HepG2 (cell line): ENCODE data around the gene DDX59. TPM values are rescaled to one million over a fixed set of nuclear protein-coding genes. Genes with fewer than 3 reads are reported as not detected.

ENCODE experiments used
- ATAC-seq: fragments of 200-7000 bp; cut with Tn5 transposase; 3 replicates; pipeline ENCODE4 v1.9.1; 2020; ENCODE audit warnings: mild to moderate bottlenecking, moderate library complexity
- BruUV-seq: library from RNA; stranded (reverse); fragments of 400-500 nt; replicated peaks from 2 replicates; lab custom pipeline; 2021; lab: Mats Ljungman, UMichigan
- CTCF ChIA-PET: fragments of 300-600 bp; formaldehyde crosslinking; extraction: SDS; loops from one replicate; lab custom pipeline; 2021; ENCODE audit warnings: low total read pairs, inconsistent platforms, low intra/inter-chr PET ratio; lab: Yijun Ruan, JAX
- POLR2A ChIA-PET: fragments of 350-600 bp; sonication (Branson Sonifier 250); formaldehyde crosslinking; loops from one replicate; lab custom pipeline; 2020; ENCODE audit warnings: antibody characterized with exemption, inconsistent platforms; lab: Yijun Ruan, JAX
- DNase-seq: peaks from one replicate; pipeline ENCODE4 v3.0.0-alpha.2; 2015; ENCODE audit warnings: low spot score
- FAIRE-seq: peaks from 3 replicates; lab custom pipeline; 2011; peaks lifted over from hg19 to GRCh38; lab: Jason Lieb, UNC
- H2AFZ ChIP-seq: one replicate; pipeline ENCODE4 v1.6.1; 2011; ENCODE audit warnings: low read length, inconsistent platforms
- H3K27ac ChIP-seq: fragments of 300-600 bp; 3 replicates; pipeline ENCODE4 v1.8.0; 2011; ENCODE audit warnings: mixed run types, mild to moderate bottlenecking, mixed read lengths, low read length, inconsistent platforms; ENCODE audit not compliant: insufficient read depth; ENCODE audit errors: extremely low read length
- H3K27me3 ChIP-seq, 2 experiments: fragments of 200-600 bp in 1 of 2; 2 replicates in 1 of 2; 3 replicates in 1 of 2; pipeline versions ENCODE4 v1.6.0 to v1.8.0; 2011; ENCODE audit warnings: low read length in 2 of 2, mild to moderate bottlenecking in 2 of 2, moderate library complexity in 2 of 2, inconsistent platforms in 1 of 2; ENCODE audit not compliant: insufficient read depth in 2 of 2, control insufficient read depth in 1 of 2
- H3K36me3 ChIP-seq, 2 experiments: fragments of 200-600 bp in 1 of 2; replicated peaks in 1 of 2; 2 replicates in 1 of 2; 3 replicates in 1 of 2; pipeline versions ENCODE4 v1.5.1 to v1.8.0; 2011; ENCODE audit warnings: low read length in 2 of 2, inconsistent platforms in 1 of 2; ENCODE audit not compliant: insufficient read depth in 2 of 2, control insufficient read depth in 1 of 2
- H3K4me1 ChIP-seq: 2 replicates; pipeline ENCODE4 v1.5.1; 2012; ENCODE audit warnings: low read length, inconsistent platforms; ENCODE audit not compliant: insufficient read depth
- H3K4me2 ChIP-seq: 2 replicates; pipeline ENCODE4 v1.6.0; 2011; ENCODE audit warnings: low read depth, low read length, inconsistent platforms
- H3K4me3 ChIP-seq, 3 experiments: fragments of 200-600 bp in 1 of 3; sonication (generic), shearing (Covaris generic) in 1 of 3; replicated peaks in 1 of 3; 2 replicates each; pipeline ENCODE4 v1.5.1; 2011 to 2016; ENCODE audit warnings: low read length in 3 of 3, inconsistent platforms in 2 of 3, low read depth in 2 of 3, mild to moderate bottlenecking in 2 of 3, control low read depth in 1 of 3, mixed read lengths in 1 of 3; ENCODE audit not compliant: insufficient read depth in 1 of 3
- H3K79me2 ChIP-seq: one replicate; pipeline ENCODE4 v1.6.1; 2011; ENCODE audit warnings: low read length, inconsistent platforms; ENCODE audit not compliant: insufficient read depth
- H3K9ac ChIP-seq: 2 replicates; pipeline ENCODE4 v1.6.0; 2011; ENCODE audit warnings: mild to moderate bottlenecking, low read depth, low read length, inconsistent platforms; ENCODE audit not compliant: insufficient read depth
- H3K9me3 ChIP-seq: 2 replicates; pipeline ENCODE4 v1.5.1; 2012; ENCODE audit warnings: mild to moderate bottlenecking, low read length
- H4K20me1 ChIP-seq: 2 replicates; pipeline ENCODE4 v1.6.0; 2011; ENCODE audit warnings: inconsistent platforms, mild to moderate bottlenecking, low read length, moderate library complexity; ENCODE audit not compliant: insufficient read depth
- HMG20B ChIP-seq: conservative IDR thresholded peaks from 2 replicates; pipeline ENCODE4 v1.6.1; 2016; ENCODE audit warnings: missing genetic modification reagents, missing compliant biosample characterization
- MEF2D ChIP-seq: sonication (generic); formaldehyde crosslinking; IDR thresholded peaks from 2 replicates; pipeline ENCODE4 v1.5.1; 2020; ENCODE audit warnings: mild to moderate bottlenecking, missing genetic modification reagents
- MXD3 ChIP-seq: IDR thresholded peaks from 2 replicates; pipeline ENCODE4 v1.6.1; 2016; ENCODE audit warnings: mild to moderate bottlenecking, missing biosample characterization, missing genetic modification reagents
- PREB ChIP-seq: sonication (generic); formaldehyde crosslinking; IDR thresholded peaks from 2 replicates; pipeline ENCODE4 v1.4.0; 2020; ENCODE audit warnings: missing genetic modification reagents
- SOX6 ChIP-seq, 2 experiments: fragments of 450-650 bp in 1 of 2; sonication (generic) in 1 of 2; formaldehyde crosslinking in 1 of 2; IDR thresholded peaks; 2 replicates each; pipeline versions ENCODE4 v1.4.0 to v1.6.1; 2017 to 2020; ENCODE audit warnings: antibody characterized with exemption in 1 of 2, mild to moderate bottlenecking in 1 of 2, missing genetic modification reagents in 1 of 2
- TAF15 ChIP-seq: fragments of 200-400 bp; formaldehyde crosslinking; IDR thresholded peaks from one replicate; pipeline ENCODE4 v1.6.1; 2018; ENCODE audit warnings: mild to moderate bottlenecking, low read depth, low read length; ENCODE audit not compliant: poor library complexity, severe bottlenecking
- ZMYM3 ChIP-seq: sonication (generic); formaldehyde crosslinking; IDR thresholded peaks from 2 replicates; pipeline ENCODE4 v1.5.1; 2020; ENCODE audit warnings: mild to moderate bottlenecking, missing genetic modification reagents
- ZNF24 ChIP-seq: fragments of 450-650 bp; IDR thresholded peaks from 2 replicates; pipeline ENCODE4 v1.6.1; 2017; ENCODE audit warnings: antibody characterized with exemption, mild to moderate bottlenecking
- ZNF761 ChIP-seq: sonication (generic); formaldehyde crosslinking; conservative IDR thresholded peaks from 2 replicates; pipeline ENCODE4 v1.4.0; 2020; ENCODE audit warnings: mild to moderate bottlenecking, missing genetic modification reagents
- ZNF770 ChIP-seq: sonication (generic); formaldehyde crosslinking; IDR thresholded peaks from 2 replicates; pipeline ENCODE4 v1.5.0; 2020; ENCODE audit warnings: mild to moderate bottlenecking, missing genetic modification reagents
- WGBS: methylation state at CpG from one replicate; pipeline ENCODE4 v1.1.6; 2017; ENCODE audit warnings: low lambda C conversion rate; 5-methylcytosine and 5-hydroxymethylcytosine counted together
- in situ Hi-C: cut with HindIII; loops from 2 replicates; pipeline ENCODE4 v1.10.0; 2017; ENCODE audit warnings: low pct_unique_long_range_greater_than_20kb; ENCODE audit not compliant: extremely low pct_ligation_motif_present
- intact Hi-C: fragments of 100-400 bp; cut with micrococcal nuclease; formaldehyde crosslinking; loops from one replicate; pipeline ENCODE4 v1.10.0; 2022; ENCODE audit not compliant: unreplicated experiment
- polyA plus RNA-seq, 8 experiments: library from polyadenylated mRNA; depleted of rRNA in 3 of 8; stranded (reverse) in 7 of 8; unstranded in 1 of 8; fragments of >200 nt; fragmentation: Illumina TruSeq in 4 of 8; extraction: Trizol in 4 of 8; gene quantifications; 2 replicates each; pipeline versions ENCODE4 v1.2.1 to v1.2.3, GENCODE V29; 2011 to 2016; ENCODE audit warnings: low read depth in 4 of 8, missing spikeins in 1 of 8, mixed read lengths in 1 of 8; ENCODE audit not compliant: insufficient read depth in 1 of 8
- total RNA-seq, 5 experiments: library from RNA; depleted of rRNA; stranded (reverse); fragments of >200 nt; fragmentation: Illumina TruSeq; extraction: Trizol; gene quantifications; 2 replicates each; pipeline ENCODE4 v1.2.3, GENCODE V29; 2016; ENCODE audit warnings: low read depth in 1 of 5
- TF ChIP-seq, protein P1 (sequence below): sonication (generic); formaldehyde crosslinking; IDR thresholded peaks from 2 replicates; pipeline ENCODE4 v1.5.0; 2020; ENCODE audit warnings: missing genetic modification reagents
- TF ChIP-seq, protein P2 (sequence below): sonication (generic); formaldehyde crosslinking; conservative IDR thresholded peaks from 2 replicates; pipeline ENCODE4 v1.8.0; 2022; ENCODE audit warnings: mild to moderate bottlenecking, moderate library complexity, missing genetic modification reagents
- TF ChIP-seq, protein P3 (sequence below): sonication (generic); formaldehyde crosslinking; IDR thresholded peaks from 2 replicates; pipeline ENCODE4 v1.8.0; 2022; ENCODE audit warnings: missing genetic modification reagents, mild to moderate bottlenecking, inconsistent platforms, borderline replicate concordance
- TF ChIP-seq, protein P4 (sequence below): sonication (generic); formaldehyde crosslinking; IDR thresholded peaks from 2 replicates; pipeline ENCODE4 v1.8.1; 2023; ENCODE audit warnings: mild to moderate bottlenecking, moderate library complexity, missing genetic modification reagents

DDX59 gene
- total and polyA plus RNA-seq, 2 of the 13 experiments (the other 11 are each of a cell fraction or from before 2014, with no cell fraction given): 12.1 to 14.8 TPM

DNA sequence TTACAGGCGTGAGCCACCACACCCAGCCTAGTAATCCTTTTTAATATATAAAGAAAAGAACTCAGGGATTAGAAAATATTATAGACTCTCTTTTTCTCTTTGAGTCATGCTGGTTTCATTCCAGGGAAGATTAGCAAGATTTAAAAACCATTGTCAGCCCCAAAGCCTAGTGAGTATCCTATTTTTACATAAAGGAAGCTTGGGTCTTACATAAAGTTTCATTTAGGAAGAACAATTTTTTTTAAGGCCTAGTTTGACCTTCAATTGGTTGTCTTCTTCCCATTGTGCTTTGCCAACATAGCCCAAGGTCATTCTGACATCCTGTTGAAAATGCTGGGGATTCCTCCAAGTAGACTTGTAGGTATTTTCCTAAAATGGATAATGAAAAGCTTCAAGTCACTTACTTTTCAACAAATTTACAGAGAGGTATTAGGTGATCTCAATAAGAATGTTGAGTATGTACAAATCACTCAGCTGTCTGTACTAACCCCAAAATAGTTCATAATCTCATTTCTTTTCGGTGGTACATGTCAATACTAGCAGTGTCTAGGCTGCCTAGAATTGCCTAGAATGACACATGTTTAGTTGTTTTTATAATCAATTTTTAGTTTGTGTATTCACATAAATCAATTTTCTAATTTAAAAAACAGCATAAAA, 44.9 kb downstream of the DDX59 start:
- Histone ChIP-seq H3K9me3 (no peaks in the 10 kb centered on the region), H3K9ac (no peak overlapping the region), H3K27me3 (no peaks in the 10 kb centered on the region; a peak in 1 of 5 replicates), H2AFZ (no peak overlapping the region), H4K20me1 (no peaks in the 10 kb centered on the region), H3K4me2 (no peak overlapping the region), H3K79me2 (peaks cover 1% of the 10 kb centered on the region), H3K4me3 (no peak overlapping the region), H3K27ac (no peak overlapping the region), H3K36me3 (no peaks in the 10 kb centered on the region), H3K4me1 (peaks cover 32% of the 10 kb centered on the region)
- DNase-seq: no peak
- intact Hi-C loops: loop anchor here (5.0 kb wide), 2 partner anchors 347 to 417 kb away; no protein-coding TSS in a partner anchor
- ChIA-PET POLR2A (no interaction called here), CTCF (no interaction called here)
- BruUV-seq: no TSS peak
- in situ Hi-C loops: loop anchor here (5.0 kb wide), 2 partner anchors 182 to 417 kb away; no protein-coding TSS in a partner anchor
- ATAC-seq: no peak
- FAIRE-seq: no peak
- 57% methylated on average over 2 of the region's 2 CpGs for WGBS
- TF ChIP-seq, protein P1, sequence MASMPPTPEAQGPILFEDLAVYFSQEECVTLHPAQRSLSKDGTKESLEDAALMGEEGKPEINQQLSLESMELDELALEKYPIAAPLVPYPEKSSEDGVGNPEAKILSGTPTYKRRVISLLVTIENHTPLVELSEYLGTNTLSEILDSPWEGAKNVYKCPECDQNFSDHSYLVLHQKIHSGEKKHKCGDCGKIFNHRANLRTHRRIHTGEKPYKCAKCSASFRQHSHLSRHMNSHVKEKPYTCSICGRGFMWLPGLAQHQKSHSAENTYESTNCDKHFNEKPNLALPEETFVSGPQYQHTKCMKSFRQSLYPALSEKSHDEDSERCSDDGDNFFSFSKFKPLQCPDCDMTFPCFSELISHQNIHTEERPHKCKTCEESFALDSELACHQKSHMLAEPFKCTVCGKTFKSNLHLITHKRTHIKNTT (CRISPR knock-in tag): no peak
- TF ChIP-seq MEF2D (CRISPR knock-in tag): no peak
- TF ChIP-seq, protein P2, sequence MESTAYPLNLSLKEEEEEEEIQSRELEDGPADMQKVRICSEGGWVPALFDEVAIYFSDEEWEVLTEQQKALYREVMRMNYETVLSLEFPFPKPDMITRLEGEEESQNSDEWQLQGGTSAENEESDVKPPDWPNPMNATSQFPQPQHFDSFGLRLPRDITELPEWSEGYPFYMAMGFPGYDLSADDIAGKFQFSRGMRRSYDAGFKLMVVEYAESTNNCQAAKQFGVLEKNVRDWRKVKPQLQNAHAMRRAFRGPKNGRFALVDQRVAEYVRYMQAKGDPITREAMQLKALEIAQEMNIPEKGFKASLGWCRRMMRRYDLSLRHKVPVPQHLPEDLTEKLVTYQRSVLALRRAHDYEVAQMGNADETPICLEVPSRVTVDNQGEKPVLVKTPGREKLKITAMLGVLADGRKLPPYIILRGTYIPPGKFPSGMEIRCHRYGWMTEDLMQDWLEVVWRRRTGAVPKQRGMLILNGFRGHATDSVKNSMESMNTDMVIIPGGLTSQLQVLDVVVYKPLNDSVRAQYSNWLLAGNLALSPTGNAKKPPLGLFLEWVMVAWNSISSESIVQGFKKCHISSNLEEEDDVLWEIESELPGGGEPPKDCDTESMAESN (CRISPR knock-in tag): no peak
- TF ChIP-seq HMG20B (CRISPR knock-in tag): no peak
- no peak for TF ChIP-seq ZNF24
- no peak for TF ChIP-seq TAF15
- no peak for TF ChIP-seq ZNF761 (CRISPR knock-in tag)
- TF ChIP-seq MXD3 (CRISPR knock-in tag): no peak
- TF ChIP-seq PREB (CRISPR knock-in tag): no peak
- TF ChIP-seq, protein P3, sequence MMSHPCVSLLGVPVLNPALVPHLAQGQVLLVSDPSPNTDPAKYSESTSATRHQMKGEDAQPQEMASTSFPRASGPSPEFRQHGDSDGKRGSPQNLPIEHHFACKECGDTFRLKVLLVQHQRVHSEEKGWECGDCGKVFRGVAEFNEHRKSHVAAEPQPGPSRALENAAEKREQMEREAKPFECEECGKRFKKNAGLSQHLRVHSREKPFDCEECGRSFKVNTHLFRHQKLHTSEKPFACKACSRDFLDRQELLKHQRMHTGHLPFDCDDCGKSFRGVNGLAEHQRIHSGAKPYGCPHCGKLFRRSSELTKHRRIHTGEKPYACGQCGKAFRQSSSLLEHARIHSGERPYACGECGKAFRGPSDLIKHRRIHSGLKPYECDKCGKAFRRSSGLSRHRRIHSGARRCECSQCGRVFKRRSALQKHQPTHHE (CRISPR knock-in tag): no peak
- TF ChIP-seq SOX6 (IDR thresholded peaks at IDR 0.05): no peak
- no peak for TF ChIP-seq SOX6 (CRISPR knock-in tag; IDR thresholded peaks at IDR 0.05)
- TF ChIP-seq ZMYM3 (CRISPR knock-in tag): no peak
- no peak for TF ChIP-seq ZNF770 (CRISPR knock-in tag)
- TF ChIP-seq, protein P4, sequence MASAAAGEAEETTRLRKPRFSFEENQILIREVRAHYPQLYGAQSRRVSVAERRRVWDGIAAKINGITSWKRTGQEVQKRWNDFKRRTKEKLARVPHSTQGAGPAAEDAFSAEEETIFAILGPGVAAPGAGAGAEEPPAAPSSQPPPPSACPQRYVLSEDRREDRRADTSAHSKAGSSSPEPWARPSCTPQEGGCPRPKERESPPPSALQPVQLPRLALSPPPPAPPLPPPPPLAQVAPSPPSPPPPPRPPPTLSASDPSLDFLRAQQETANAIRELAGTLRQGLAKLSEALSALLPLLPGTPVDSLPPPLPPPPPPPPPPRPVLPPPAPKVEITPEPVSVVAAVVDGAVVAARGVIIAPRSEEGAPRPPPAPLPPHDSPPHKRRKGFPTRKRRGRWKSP (CRISPR knock-in tag): no peak
